GM18502 (cell line): ENCODE measurements around the gene STK38.

Source experiments
- ATAC-seq: cut with Tn5 transposase; IDR thresholded peaks from one replicate; pipeline ENCODE4 v1.9.1; 2021; ENCODE audit warnings: mild to moderate bottlenecking; ENCODE audit not compliant: unreplicated experiment, poor library complexity

The STK38 gene

GRCh38 chr6:36525346-36525745 lies 21.9 kb downstream of the STK38 start:
- ATAC-seq = no peak

- ATAC-seq = no peak
These were observed 22.4 kb downstream of the STK38 start for GRCh38 chr6:36524871-36525270.

- ATAC-seq = no peak
These were observed 23.3 kb downstream of the STK38 start for GRCh38 chr6:36523936-36524499.

- ATAC-seq = no peak
These were observed 23.8 kb downstream of the STK38 start for GRCh38 chr6:36523451-36523850.

GRCh38 chr6:36519352-36519751 lies 27.9 kb downstream of the STK38 start:
- no peak for ATAC-seq

GRCh38 chr6:36517408-36517807 lies 29.9 kb downstream of the STK38 start:
- no peak for ATAC-seq

GRCh38 chr6:36516988-36517387 lies 30.3 kb downstream of the STK38 start:
- no peak for ATAC-seq

GRCh38 chr6:36516559-36516958 lies 30.7 kb downstream of the STK38 start:
- no peak for ATAC-seq

GRCh38 chr6:36515844-36516243 lies 31.4 kb downstream of the STK38 start:
- no peak for ATAC-seq

- ATAC-seq = no peak
These were observed 32.5 kb downstream of the STK38 start for GRCh38 chr6:36514554-36515456.

- no peak for ATAC-seq
These were observed 36.9 kb downstream of the STK38 start for GRCh38 chr6:36510365-36510764.

GRCh38 chr6:36508532-36508931 lies 38.7 kb downstream of the STK38 start:
- no peak for ATAC-seq

- ATAC-seq = no peak
These were observed 40.7 kb downstream of the STK38 start for GRCh38 chr6:36506611-36507010.

- no peak for ATAC-seq
These were observed 41.3 kb downstream of the STK38 start for GRCh38 chr6:36505744-36506534.

GRCh38 chr6:36504982-36505381 lies 42.3 kb downstream of the STK38 start:
- ATAC-seq = no peak

- no peak for ATAC-seq
These were observed 43.1 kb downstream of the STK38 start for GRCh38 chr6:36504181-36504580.

GRCh38 chr6:36501686-36502085 lies 45.6 kb downstream of the STK38 start:
- ATAC-seq = no peak

- no peak for ATAC-seq
These were observed 47.4 kb downstream of the STK38 start for GRCh38 chr6:36499918-36500317.

GRCh38 chr6:36495086-36495485 lies 52.2 kb downstream of the STK38 start:
- no peak for ATAC-seq

- no peak for ATAC-seq
These were observed 53.4 kb downstream of the STK38 start for GRCh38 chr6:36493859-36494258.

GRCh38 chr6:36493319-36493718 lies 54.0 kb downstream of the STK38 start:
- no peak for ATAC-seq
